LNCAP (cell line): ENCODE measurements around the gene SH3BP4.

ENCODE experiments used
- CTCF ChIP-seq: fragments of 450-650 bp; IDR thresholded peaks from 2 replicates; pipeline ENCODE4 v1.5.1; 2017; ENCODE audit warnings: mild to moderate bottlenecking

Gene SH3BP4

GRCh38 chr2:235064976-235065375 is 113.2 kb downstream of the SH3BP4 start:
- no peak for TF ChIP-seq CTCF

GRCh38 chr2:235066490-235066889 is 114.7 kb downstream of the SH3BP4 start:
- no peak for TF ChIP-seq CTCF

- TF ChIP-seq CTCF: no peak
Measured at GRCh38 chr2:235066895-235067294, 115.1 kb downstream of the SH3BP4 start.

GRCh38 chr2:235068701-235069100 is 116.9 kb downstream of the SH3BP4 start:
- no peak for TF ChIP-seq CTCF

GRCh38 chr2:235070063-235070706 is 118.4 kb downstream of the SH3BP4 start:
- no peak for TF ChIP-seq CTCF

- no peak for TF ChIP-seq CTCF
Measured at GRCh38 chr2:235073868-235074413, 122.1 kb downstream of the SH3BP4 start.

GRCh38 chr2:235077046-235077445 is 125.2 kb downstream of the SH3BP4 start:
- TF ChIP-seq CTCF: no peak

GRCh38 chr2:235078182-235078581 is 126.4 kb downstream of the SH3BP4 start:
- no peak for TF ChIP-seq CTCF
